Small intestine (tissue), 7 donors: ENCODE results near the gene TBXAS1. TPM values are rescaled to one million over a fixed set of nuclear protein-coding genes. Genes with fewer than 3 reads are reported as not detected.

ENCODE experiments used
- DNase-seq, 2 donors: peaks; one replicate each; pipeline versions ENCODE4 v3.0.0 to v3.0.0-alpha.2; 2013
- FAIRE-seq: peaks from 2 replicates; lab custom pipeline; 2012; peaks lifted over from hg19 to GRCh38; lab: Jason Lieb, UNC
- H3K27ac ChIP-seq, 3 donors: one replicate each; pipeline ENCODE4 v1.5.1; 2013; ENCODE audit warnings: low read length in 2 of 3, mild to moderate bottlenecking in 2 of 3, control low read depth in 1 of 3, inconsistent platforms in 1 of 3, low read depth in 1 of 3, moderate library complexity in 1 of 3
- H3K27me3 ChIP-seq, 3 donors: one replicate each; pipeline ENCODE4 v1.6.1; 2013; ENCODE audit warnings: low read length in 3 of 3, inconsistent platforms in 1 of 3; ENCODE audit not compliant: control insufficient read depth in 3 of 3, insufficient read depth in 3 of 3
- H3K36me3 ChIP-seq, 3 donors: one replicate each; pipeline ENCODE4 v1.6.1; 2013; ENCODE audit warnings: low read length in 3 of 3, inconsistent platforms in 1 of 3, low read depth in 1 of 3, mild to moderate bottlenecking in 1 of 3, moderate library complexity in 1 of 3; ENCODE audit not compliant: control insufficient read depth in 3 of 3, insufficient read depth in 2 of 3
- H3K4me1 ChIP-seq, 3 donors: one replicate each; pipeline ENCODE4 v1.6.1; 2013; ENCODE audit warnings: low read length in 2 of 3, inconsistent platforms in 1 of 3, low read depth in 1 of 3, mild to moderate bottlenecking in 1 of 3, moderate library complexity in 1 of 3; ENCODE audit not compliant: control insufficient read depth in 3 of 3, insufficient read depth in 2 of 3
- H3K4me3 ChIP-seq, 3 donors: one replicate each; pipeline ENCODE4 v1.5.1; 2013; ENCODE audit warnings: low read length in 3 of 3, control low read depth in 1 of 3, inconsistent platforms in 1 of 3, low read depth in 1 of 3, mild to moderate bottlenecking in 1 of 3, moderate library complexity in 1 of 3
- H3K9me3 ChIP-seq, 2 donors: one replicate each; pipeline ENCODE4 v1.6.1; 2013; ENCODE audit warnings: low read depth in 1 of 2, low read length in 1 of 2; ENCODE audit not compliant: control insufficient read depth in 2 of 2, insufficient read depth in 1 of 2
- WGBS, 3 donors: extraction: QIAGEN DNeasy Blood & Tissue Kit; methylation state at CpG; one replicate each; pipeline ENCODE4 v1.1.7; 2013; 5-methylcytosine and 5-hydroxymethylcytosine counted together
- polyA plus RNA-seq, 4 donors: library from polyadenylated mRNA; stranded (reverse) in 3 of 4; unstranded in 1 of 4; fragments of 200-250 nt in 3 of 4; fragments of 120-200 nt in 1 of 4; gene quantifications; one replicate each; pipeline versions ENCODE4 v1.2.1 to v1.2.3, GENCODE V29; 2013
- donor health status: healthy with polysubstance abuse.
- donor health status: control.
- donor health status: control.
- donor health status: Bipolar disorder and iron deficiency.
- donor health status: healthy.

The TBXAS1 gene
- polyA plus RNA-seq, 4 donors: 1.1 to 8.2 (median 7.0) TPM

DNA sequence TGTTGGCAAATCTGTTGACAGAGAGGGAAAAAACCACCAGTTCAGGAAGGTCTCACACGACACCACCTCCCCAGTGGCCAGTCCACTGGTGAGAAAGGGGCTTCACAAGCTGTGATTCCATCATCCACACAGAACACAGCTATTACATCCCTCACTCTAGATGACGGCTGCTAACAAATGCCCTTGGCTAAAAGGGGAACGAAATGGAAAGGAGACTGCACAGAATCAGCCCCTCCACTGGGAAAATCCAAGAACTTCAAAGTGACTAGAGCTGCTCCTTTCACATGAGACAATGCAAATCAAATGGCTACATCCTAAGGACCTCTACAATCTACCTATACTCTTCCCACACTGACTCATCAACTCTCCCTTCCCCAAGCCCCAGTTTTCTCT is 228.1 kb downstream of the TBXAS1 start:
- peaks cover 5 to 17% (median 7%) of the 10 kb centered on the region in 3 donors for H3K36me3 ChIP-seq
- 94 to 98% (median 94%) methylated on average over 3 of the region's 3 CpGs for WGBS, 3 donors
- no peak for DNase-seq

DNA sequence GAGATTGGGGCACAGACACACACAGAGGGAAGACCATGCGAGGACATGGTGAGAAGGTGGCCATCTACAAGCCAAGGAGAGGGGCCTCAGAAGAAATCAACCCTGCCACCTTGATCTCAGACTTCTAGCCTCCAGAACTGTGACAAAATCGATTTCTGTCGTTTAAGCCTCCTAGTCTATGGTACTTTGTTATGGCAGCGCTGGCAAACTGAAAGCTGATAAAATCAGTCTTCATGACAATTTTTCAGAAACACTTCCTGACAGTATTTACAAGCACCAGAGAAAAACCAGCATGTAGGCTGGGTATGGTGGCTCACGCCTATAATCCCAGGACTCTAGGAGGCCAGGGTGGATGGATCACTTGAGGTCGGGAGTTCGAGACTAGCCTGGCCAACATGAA is 229.5 kb downstream of the TBXAS1 start:
- H3K9me3 ChIP-seq: no peaks in the 10 kb centered on the region
- H3K27ac ChIP-seq: no peak overlapping the region
- peaks cover 15 to 30% (median 26%) of the 10 kb centered on the region in 3 donors for H3K4me1 ChIP-seq
- 73 to 81% (median 75%) methylated on average over 7 of the region's 7 CpGs for WGBS, 3 donors
- DNase-seq (no peak), FAIRE-seq (no peak)
- H3K36me3 ChIP-seq: peaks cover 5 to 17% (median 7%) of the 10 kb centered on the region in 3 donors
- no peak overlapping the region for H3K4me3 ChIP-seq
- H3K27me3 ChIP-seq: no peaks in the 10 kb centered on the region

More for the DNA sequence above, 228.1 kb downstream of the TBXAS1 start:
- H3K27me3 ChIP-seq: no peaks in the 10 kb centered on the region
- H3K4me3 ChIP-seq: no peak overlapping the region
- H3K9me3 ChIP-seq: no peaks in the 10 kb centered on the region
- H3K27ac ChIP-seq: no peak overlapping the region
- peaks cover 15 to 30% (median 26%) of the 10 kb centered on the region in 3 donors for H3K4me1 ChIP-seq
- FAIRE-seq: no peak

DNA sequence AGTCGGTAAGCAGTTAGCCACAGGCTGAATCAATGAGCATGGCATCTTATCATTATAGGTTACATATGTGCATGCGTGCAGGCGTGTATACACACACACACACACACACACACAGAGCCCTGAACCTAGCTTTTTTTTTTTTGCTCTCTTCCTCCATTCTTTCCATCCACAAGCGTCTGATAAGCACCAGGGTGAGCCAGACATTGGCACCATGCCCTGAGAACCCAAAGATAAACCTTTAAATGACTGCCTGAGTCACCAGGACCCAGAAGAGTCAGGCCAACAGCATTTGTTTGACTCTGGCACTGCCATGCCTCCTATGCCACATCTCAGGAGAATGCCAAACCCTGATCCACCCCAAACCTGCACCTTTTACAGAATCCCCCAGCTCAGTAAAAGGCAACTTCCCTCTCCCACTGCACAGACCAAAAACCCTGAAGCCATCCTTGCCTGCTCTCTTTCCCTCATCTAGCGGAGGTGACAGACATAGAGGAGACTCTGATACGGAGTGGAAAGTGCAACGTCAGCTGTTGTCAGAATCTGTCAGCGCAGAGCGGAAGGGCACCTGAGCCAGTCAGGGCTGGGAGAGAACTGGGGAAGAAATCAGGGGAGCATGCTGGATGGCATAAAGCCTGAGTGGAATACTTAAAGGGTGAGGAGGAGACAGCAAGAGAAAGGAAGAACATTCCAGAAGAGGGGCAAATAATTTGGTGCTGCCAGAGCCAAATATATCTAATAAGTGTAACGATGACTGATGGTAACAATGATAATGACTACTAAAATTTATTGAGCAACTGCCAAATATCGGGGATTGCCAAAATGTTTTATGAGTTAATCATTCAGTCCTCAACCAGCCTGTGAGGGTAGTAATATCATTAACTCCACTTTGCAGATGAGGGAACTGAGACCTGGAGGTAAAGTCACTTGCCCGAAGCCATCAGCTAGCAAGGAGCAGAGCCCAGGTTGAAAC is 230.5 kb downstream of the TBXAS1 start:
- Histone ChIP-seq H3K4me3 (peak overlapping the region in 1 of 3 donors; percentile 17), H3K27me3 (no peaks in the 10 kb centered on the region), H3K9me3 (no peaks in the 10 kb centered on the region), H3K36me3 (peaks cover 4 to 13% (median 5%) of the 10 kb centered on the region in 3 donors), H3K4me1 (peaks cover 13 to 30% (median 22%) of the 10 kb centered on the region in 3 donors), H3K27ac (peak overlapping the region; percentile 65 to 97 (median 88))
- FAIRE-seq: no peak
- peak; percentile 75 to 99 for DNase-seq
- 20 to 54% (median 37%) methylated on average over 12 of the region's 12 CpGs for WGBS, 3 donors

DNA sequence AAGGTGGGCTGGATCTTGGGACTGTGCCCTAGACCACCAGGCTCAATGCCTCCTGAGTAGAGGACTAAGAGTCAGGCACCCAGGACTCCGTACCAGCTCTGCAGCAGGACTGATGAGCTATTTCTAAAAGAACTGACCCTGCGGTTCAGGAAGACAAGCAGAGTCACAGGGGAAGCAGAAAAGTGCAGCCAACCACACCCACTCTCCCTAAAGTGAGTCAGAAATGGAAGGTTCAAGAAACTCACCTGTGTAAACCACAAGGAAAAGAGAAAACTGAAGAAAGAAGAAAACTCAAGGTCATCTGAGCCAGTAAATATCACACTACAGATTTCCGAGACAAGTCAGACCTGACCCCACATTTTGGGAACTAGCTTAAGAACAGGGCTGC is 231.2 kb downstream of the TBXAS1 start:
- peak overlapping the region; percentile 65 to 97 (median 88) for H3K27ac ChIP-seq
- H3K36me3 ChIP-seq: peaks cover 2 to 13% (median 5%) of the 10 kb centered on the region in 3 donors
- H3K9me3 ChIP-seq: no peaks in the 10 kb centered on the region
- peaks cover 13 to 30% (median 22%) of the 10 kb centered on the region in 3 donors for H3K4me1 ChIP-seq
- FAIRE-seq: no peak
- peak in 1 of 2 donors; percentile 55 for DNase-seq
- WGBS, 3 donors: 54 to 78% (median 69%) methylated on average over 3 of the region's 3 CpGs
- no peaks in the 10 kb centered on the region for H3K27me3 ChIP-seq
- H3K4me3 ChIP-seq: peak overlapping the region in 1 of 3 donors; percentile 72

DNA sequence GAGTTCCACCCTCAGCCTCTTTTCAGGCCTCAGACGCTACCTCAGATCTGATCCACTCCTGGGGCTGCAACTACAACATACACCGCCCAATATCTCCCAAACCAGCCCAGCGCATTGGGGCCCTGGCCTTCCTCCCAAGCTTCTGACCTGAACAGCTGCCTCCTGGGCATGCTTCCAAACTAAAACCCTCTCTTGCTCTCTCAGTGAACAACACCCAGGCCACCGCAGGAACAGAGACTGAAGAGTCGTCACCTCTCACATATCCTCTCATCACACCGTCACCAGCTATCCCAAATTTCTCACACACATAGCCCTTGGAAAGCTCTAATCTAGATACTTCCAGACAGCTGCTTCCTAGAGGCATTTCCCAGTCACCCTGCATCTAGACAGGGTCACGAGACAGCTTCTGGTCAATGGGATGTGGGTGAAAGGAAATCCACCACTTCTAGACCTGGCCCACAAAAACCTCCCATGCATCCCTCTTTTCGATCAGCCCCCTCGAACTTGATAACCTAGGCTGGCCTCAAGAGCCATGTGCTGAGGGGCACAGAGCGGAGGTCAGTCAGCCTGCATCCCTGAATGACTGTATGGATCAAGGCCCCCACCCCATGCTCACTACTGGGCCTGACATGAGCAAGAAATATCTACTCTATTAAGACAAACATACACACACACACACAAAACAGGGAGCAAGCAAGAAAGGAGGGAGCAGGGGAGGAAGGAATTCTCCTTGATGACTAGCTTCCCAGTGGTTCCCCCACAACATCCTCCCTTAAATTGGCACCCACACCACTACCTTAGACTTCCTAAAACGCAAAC is 231.9 kb downstream of the TBXAS1 start:
- 36 to 55% (median 48%) methylated on average over 11 of the region's 11 CpGs for WGBS, 3 donors
- peaks cover 12 to 30% (median 22%) of the 10 kb centered on the region in 3 donors for H3K4me1 ChIP-seq
- H3K9me3 ChIP-seq: no peaks in the 10 kb centered on the region
- H3K36me3 ChIP-seq: peaks cover 2 to 13% (median 3%) of the 10 kb centered on the region in 3 donors
- peak overlapping the region; percentile 79 to 97 (median 88) for H3K27ac ChIP-seq
- DNase-seq: peak; percentile 33 to 54
- no peaks in the 10 kb centered on the region for H3K27me3 ChIP-seq
- H3K4me3 ChIP-seq: peak overlapping the region in 2 of 3 donors; percentile 72 to 85
- no peak for FAIRE-seq

DNA sequence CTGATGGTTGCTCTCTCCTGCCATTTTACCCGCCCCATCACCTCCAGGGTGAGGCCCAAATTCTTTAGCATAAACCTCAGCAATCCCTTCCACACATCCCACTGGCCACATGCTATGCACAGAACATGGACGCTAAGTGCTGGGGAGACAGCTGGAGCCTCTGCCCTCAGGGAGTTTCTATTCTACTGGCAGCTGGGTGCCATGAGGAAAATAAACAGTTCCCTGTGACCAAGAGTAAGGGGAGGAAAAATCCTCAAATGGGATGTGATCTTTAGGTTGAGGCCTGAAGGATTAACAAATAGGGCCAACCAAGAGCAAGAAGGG is 232.5 kb downstream of the TBXAS1 start:
- Histone ChIP-seq H3K4me1 (peaks cover 12 to 30% (median 22%) of the 10 kb centered on the region in 3 donors), H3K9me3 (no peaks in the 10 kb centered on the region), H3K4me3 (peak overlapping the region; percentile 72 to 85 (median 75)), H3K36me3 (peaks cover under 1 to 9% (median 2%) of the 10 kb centered on the region in 3 donors), H3K27me3 (no peaks in the 10 kb centered on the region), H3K27ac (peak overlapping the region; percentile 79 to 97 (median 88))
- no peak for FAIRE-seq
- 79 to 94% (median 89%) methylated on average over 2 of the region's 2 CpGs for WGBS, 3 donors
- DNase-seq: peak in 1 of 2 donors; percentile 10

DNA sequence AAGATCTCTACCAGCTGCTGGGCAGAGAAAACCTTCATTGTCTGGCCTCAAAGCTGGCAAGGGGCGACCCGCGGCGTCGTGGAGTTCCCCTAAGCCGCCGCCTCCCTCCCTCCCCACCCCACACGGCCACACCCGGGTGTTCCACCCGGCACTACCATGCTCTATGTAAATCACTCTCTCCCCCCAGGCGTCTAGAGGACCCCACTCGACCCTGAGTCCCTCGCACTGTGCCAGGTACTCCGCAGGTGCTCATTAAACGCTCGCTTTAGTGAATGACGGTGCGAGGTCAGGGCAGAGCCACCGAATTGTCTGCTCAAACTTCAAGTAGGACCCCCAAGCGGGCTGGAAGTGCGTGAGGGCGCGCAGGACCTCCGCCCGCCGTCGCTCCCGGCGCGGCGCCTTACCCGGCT is 233.1 kb downstream of the TBXAS1 start:
- peak in 1 of 2 donors; percentile 45 for DNase-seq
- no peak for FAIRE-seq

More for the DNA sequence above, 233.1 kb downstream of the TBXAS1 start:
- Histone ChIP-seq H3K4me3 (peak overlapping the region; percentile 72 to 85 (median 75)), H3K27me3 (no peaks in the 10 kb centered on the region), H3K27ac (peak overlapping the region; percentile 79 to 97 (median 88)), H3K36me3 (peaks cover 0 to 5% (median 1%) of the 10 kb centered on the region in 3 donors), H3K9me3 (no peaks in the 10 kb centered on the region), H3K4me1 (peaks cover 12 to 30% (median 22%) of the 10 kb centered on the region in 3 donors)
- 3 to 11% (median 3%) methylated on average over 31 to 32 of the region's 32 CpGs for WGBS, 3 donors
